Measurements from ENCODE around the gene MECR.
"Not testable (repeated sequence)": the region's sequence is repeated elsewhere in the genome, so short reads cannot be mapped to it uniquely, and the experiment has no call there.

The MECR gene

GRCh38 chr1:29164588-29164987 lies 66.1 kb downstream of the MECR start:
- no peak for FAIRE-seq

DNA sequence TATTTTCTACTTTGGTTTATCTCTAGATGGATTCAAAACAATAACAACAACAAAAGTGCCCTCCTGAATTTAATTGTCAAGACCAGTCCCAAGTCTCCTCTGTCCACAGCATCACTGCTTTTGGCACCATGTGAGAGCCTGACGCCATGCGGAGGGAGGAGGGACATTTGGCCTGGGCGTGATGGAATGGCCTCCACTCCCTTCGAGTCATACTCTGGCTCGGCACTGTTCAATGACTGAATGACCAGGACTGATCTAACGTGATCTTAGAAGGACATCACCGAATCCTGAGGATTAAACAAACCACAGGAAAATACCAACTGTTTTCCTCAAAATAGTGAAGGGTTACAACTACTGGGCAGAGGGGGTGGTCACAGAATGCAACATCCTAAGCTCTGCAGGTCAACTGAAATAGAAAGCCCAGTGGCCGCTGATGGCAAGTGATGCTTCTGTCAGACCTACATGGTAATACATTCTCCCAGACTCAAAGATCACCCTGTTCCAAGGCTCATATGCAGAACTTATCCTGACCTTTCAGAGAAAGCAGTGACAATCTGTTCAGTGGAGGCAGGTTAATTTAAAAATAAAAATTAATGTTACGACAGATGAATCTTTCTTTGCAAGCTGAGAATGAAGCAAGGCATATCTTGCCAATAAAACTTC lies 68.1 kb downstream of the MECR start:
- no peak for FAIRE-seq

DNA sequence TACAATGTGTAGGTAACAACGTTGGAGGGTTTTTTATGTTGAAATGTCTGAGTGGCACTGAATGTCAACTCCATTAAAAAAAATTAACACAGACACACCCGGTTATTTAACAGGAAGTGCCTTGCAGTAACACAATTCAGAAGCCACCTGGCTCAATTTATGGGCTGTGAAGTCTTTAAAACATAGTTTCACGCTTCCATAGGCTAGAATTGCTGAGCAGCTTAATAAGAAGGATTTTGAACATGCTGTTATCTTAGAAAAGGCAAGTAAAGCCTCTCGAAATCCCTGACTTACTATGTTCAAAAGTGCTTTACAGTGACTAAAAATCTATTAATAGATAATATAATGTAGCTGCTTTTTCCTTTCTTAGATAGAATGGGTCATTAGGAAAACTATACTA lies 68.7 kb downstream of the MECR start:
- no peak for FAIRE-seq

- FAIRE-seq = no peak
Observed at GRCh38 chr1:29159773-29160172, 71.0 kb downstream of the MECR start.

DNA sequence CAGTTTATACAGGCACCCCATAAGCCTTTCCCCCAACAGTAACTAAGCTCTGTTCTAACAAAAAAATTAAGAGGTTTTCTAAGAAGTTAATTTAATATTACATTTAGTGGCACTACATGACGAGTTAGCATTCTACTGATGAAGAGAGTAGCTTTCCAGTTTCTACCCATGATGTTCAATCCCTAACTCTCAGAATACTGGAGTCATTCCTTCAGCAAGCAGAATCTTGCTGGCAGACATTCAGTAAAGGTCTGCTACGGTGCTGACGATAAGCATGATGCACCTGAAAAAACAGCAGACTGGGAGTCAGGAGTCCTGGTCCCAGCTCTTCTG lies 73.5 kb downstream of the MECR start:
- no peak for FAIRE-seq

DNA sequence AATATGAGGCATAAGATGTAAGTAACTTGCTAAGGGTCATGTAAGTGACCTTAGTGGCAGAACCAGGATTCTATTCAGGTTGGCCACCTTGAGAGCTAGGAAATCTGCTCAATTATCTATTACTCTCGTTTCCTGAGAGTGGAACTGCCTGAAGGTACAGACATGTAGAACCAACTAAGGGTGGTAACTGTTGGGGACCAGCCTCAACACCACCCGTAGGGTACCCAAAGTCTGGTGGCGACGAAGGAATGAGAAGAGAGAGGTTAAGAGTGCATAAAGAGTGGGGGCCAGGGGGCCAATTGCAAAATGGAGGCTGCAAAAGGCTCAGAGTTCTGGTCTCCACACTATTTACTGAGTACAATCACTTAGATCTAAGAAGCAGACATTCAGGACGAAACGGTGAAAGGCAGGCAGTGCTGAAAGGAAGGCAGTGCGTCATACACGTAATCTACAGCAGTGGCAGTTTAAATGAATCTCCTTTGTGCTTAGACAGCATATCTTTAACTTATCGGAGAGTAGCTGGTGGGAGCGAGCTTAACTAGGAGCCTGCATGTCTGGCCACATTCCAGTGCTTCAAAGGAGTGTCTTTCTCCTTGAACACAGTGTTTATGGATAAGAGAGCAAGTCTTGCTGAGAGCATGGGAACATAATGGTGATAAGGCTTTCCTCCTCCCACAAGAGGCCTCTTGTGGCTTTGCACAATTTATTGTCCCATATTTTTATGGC lies 74.0 kb downstream of the MECR start:
- FAIRE-seq = no peak

GRCh38 chr1:29152046-29152805 lies 78.5 kb downstream of the MECR start:
- no peak for FAIRE-seq

DNA sequence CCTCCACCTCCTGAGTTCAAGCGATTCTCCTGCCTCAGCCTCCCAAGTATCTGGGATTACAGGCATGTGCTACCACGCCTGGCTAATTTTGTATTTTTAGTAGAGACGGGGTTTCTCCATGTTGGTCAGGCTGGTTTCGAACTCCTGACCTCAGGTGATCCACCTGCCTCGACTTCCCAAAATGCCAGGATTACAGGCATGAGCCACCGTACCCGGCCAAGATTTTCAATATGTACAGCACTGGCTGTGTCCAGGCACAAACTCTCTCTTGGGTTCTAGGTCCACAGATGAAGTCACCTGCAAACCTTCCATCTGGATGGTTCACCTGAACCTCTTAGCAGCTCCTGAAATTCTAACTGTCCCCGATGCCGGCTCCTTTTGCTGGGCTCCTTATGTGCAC lies 80.4 kb downstream of the MECR start:
- not testable (repeated sequence) for FAIRE-seq

- no peak for FAIRE-seq
Observed at GRCh38 chr1:29148656-29149491, 81.9 kb downstream of the MECR start.

GRCh38 chr1:29145739-29146437 lies 84.8 kb downstream of the MECR start:
- FAIRE-seq = no peak

GRCh38 chr1:29144178-29144577 lies 86.6 kb downstream of the MECR start:
- no peak for FAIRE-seq

- FAIRE-seq = no peak
Observed at GRCh38 chr1:29142714-29143113, 88.0 kb downstream of the MECR start.

Measured in A204.1 (cell line).